H1 (cell line): ENCODE results near the gene PURB. TPM values are rescaled to one million over a fixed set of nuclear protein-coding genes. Genes with fewer than 3 reads are reported as not detected.

ENCODE experiments used
- CTCF ChIA-PET: fragments of 300-600 bp; sonication (Branson Sonifier 250); formaldehyde crosslinking; loops from one replicate; lab custom pipeline; 2021; ENCODE audit not compliant: partially characterized antibody; lab: Charles Lee
- POLR2A ChIA-PET: fragments of 300-600 bp; sonication (Branson Sonifier 250); formaldehyde crosslinking; loops from one replicate; lab custom pipeline; 2021; ENCODE audit warnings: inconsistent platforms; ENCODE audit not compliant: partially characterized antibody; lab: Charles Lee
- DNase-seq, 2 experiments: peaks; one replicate each; pipeline versions ENCODE4 v3.0.0 to v3.0.0-alpha.2; 2010 to 2022; ENCODE audit warnings: low spot score in 2 of 2, low read depth in 1 of 2, mixed read lengths in 1 of 2
- FAIRE-seq: peaks from 2 replicates; lab custom pipeline; 2011; peaks lifted over from hg19 to GRCh38; lab: Jason Lieb, UNC
- H2AFZ ChIP-seq: 2 replicates; pipeline ENCODE4 v1.8.1; 2012; ENCODE audit warnings: low read length, inconsistent platforms
- H2AK5ac ChIP-seq: 2 replicates; pipeline ENCODE4 v1.6.1; 2013; ENCODE audit warnings: low read depth, low read length
- H2BK120ac ChIP-seq: replicated peaks from 2 replicates; pipeline ENCODE3; 2013; ENCODE audit warnings: low read depth, low read length, inconsistent platforms
- H2BK12ac ChIP-seq: 2 replicates; pipeline ENCODE4 v1.6.1; 2013; ENCODE audit warnings: low read depth, low read length
- H2BK15ac ChIP-seq: 2 replicates; pipeline ENCODE4 v1.6.1; 2013; ENCODE audit warnings: low read length
- H2BK20ac ChIP-seq: 2 replicates; pipeline ENCODE4 v1.6.1; 2013; ENCODE audit warnings: low read length
- H2BK5ac ChIP-seq: 2 replicates; pipeline ENCODE4 v1.6.1; 2013; ENCODE audit warnings: low read depth, low read length
- H3K14ac ChIP-seq: 2 replicates; pipeline ENCODE4 v1.6.1; 2013; ENCODE audit warnings: inconsistent platforms; ENCODE audit not compliant: insufficient read length
- H3K18ac ChIP-seq: 2 replicates; pipeline ENCODE4 v1.6.1; 2013; ENCODE audit warnings: low read length; ENCODE audit errors: extremely low read depth
- H3K23ac ChIP-seq: 2 replicates; pipeline ENCODE4 v1.6.1; 2013; ENCODE audit warnings: inconsistent platforms; ENCODE audit not compliant: insufficient read length
- H3K23me2 ChIP-seq: 2 replicates; pipeline ENCODE4 v1.6.1; 2013; ENCODE audit warnings: low read depth, low read length
- H3K27ac ChIP-seq: 2 replicates; pipeline ENCODE4 v1.6.1; 2011; ENCODE audit warnings: low read depth, low read length, inconsistent platforms
- H3K27me3 ChIP-seq, 4 experiments: replicated peaks in 1 of 4; 1 replicate in 1 of 4; 2 replicates in 3 of 4; pipeline versions ENCODE4 v1.6.1 to v1.8.1; 2011 to 2013; ENCODE audit warnings: low read length in 3 of 4, mild to moderate bottlenecking in 3 of 4, inconsistent platforms in 2 of 4, mixed read lengths in 2 of 4, moderate library complexity in 1 of 4; ENCODE audit not compliant: control insufficient read depth in 3 of 4, insufficient read depth in 3 of 4; ENCODE audit errors: extremely low read depth in 1 of 4
- H3K36me3 ChIP-seq, 4 experiments: 2 replicates each; pipeline versions ENCODE4 v1.6.1 to v1.8.1; 2011 to 2013; ENCODE audit warnings: mild to moderate bottlenecking in 4 of 4, low read length in 3 of 4, moderate library complexity in 2 of 4, control low read depth in 1 of 4, inconsistent platforms in 1 of 4; ENCODE audit not compliant: insufficient read depth in 4 of 4, control insufficient read depth in 2 of 4
- H3K4ac ChIP-seq: replicated peaks from 2 replicates; pipeline ENCODE3; 2013; ENCODE audit warnings: low read length, low read depth, mixed read lengths, inconsistent platforms; ENCODE audit not compliant: insufficient read length
- H3K4me1 ChIP-seq, 4 experiments: replicated peaks in 1 of 4; 1 replicate in 1 of 4; 2 replicates in 3 of 4; pipeline versions ENCODE4 v1.6.1 to v1.8.1; 2011 to 2013; ENCODE audit warnings: low read length in 3 of 4, inconsistent platforms in 2 of 4, mixed read lengths in 1 of 4; ENCODE audit not compliant: insufficient read depth in 4 of 4, control insufficient read depth in 3 of 4
- H3K4me2 ChIP-seq, 2 experiments: 2 replicates each; pipeline versions ENCODE4 v1.6.1 to v1.8.1; 2011 to 2013; ENCODE audit warnings: low read depth in 2 of 2, low read length in 2 of 2, control low read depth in 1 of 2, inconsistent platforms in 1 of 2, mild to moderate bottlenecking in 1 of 2; ENCODE audit not compliant: insufficient read depth in 1 of 2
- H3K4me3 ChIP-seq, 4 experiments: fragments of 200-600, 300-600 bp in 1 of 4; sonication (generic), shearing (Covaris generic), sonication (Bioruptor Twin) in 1 of 4; 2 replicates each; pipeline versions ENCODE4 v1.5.1 to v1.8.1; 2011 to 2016; ENCODE audit warnings: low read length in 4 of 4, low read depth in 3 of 4, control low read depth in 2 of 4, inconsistent platforms in 2 of 4, mild to moderate bottlenecking in 2 of 4, mixed read lengths in 1 of 4, moderate library complexity in 1 of 4; ENCODE audit not compliant: insufficient read depth in 2 of 4; ENCODE audit errors: extremely low read depth in 1 of 4
- H3K56ac ChIP-seq: replicated peaks from 2 replicates; pipeline ENCODE3; 2013; ENCODE audit warnings: low read depth, mild to moderate bottlenecking, mixed read lengths, low read length, inconsistent platforms; ENCODE audit not compliant: insufficient read length
- H3K79me1 ChIP-seq: 2 replicates; pipeline ENCODE4 v1.6.1; 2013; ENCODE audit warnings: low read depth, low read length, control low read depth
- H3K79me2 ChIP-seq, 2 experiments: 2 replicates each; pipeline versions ENCODE4 v1.6.1 to v1.8.1; 2012 to 2013; ENCODE audit warnings: low read length in 2 of 2, mild to moderate bottlenecking in 2 of 2, inconsistent platforms in 1 of 2; ENCODE audit not compliant: insufficient read depth in 2 of 2, control insufficient read depth in 1 of 2
- H3K9ac ChIP-seq, 4 experiments: replicated peaks in 1 of 4; 1 replicate in 1 of 4; 2 replicates in 3 of 4; pipeline versions ENCODE4 v1.6.1 to v1.8.1; 2011 to 2013; ENCODE audit warnings: low read depth in 3 of 4, low read length in 3 of 4, control low read depth in 2 of 4, mild to moderate bottlenecking in 2 of 4, moderate library complexity in 2 of 4, inconsistent platforms in 1 of 4; ENCODE audit errors: extremely low read depth in 1 of 4
- H3K9me3 ChIP-seq, 2 experiments: 2 replicates each; pipeline versions ENCODE4 v1.6.1 to v1.8.1; 2012 to 2013; ENCODE audit warnings: mild to moderate bottlenecking in 2 of 2, moderate library complexity in 2 of 2, control low read depth in 1 of 2, inconsistent platforms in 1 of 2, low read depth in 1 of 2, low read length in 1 of 2, mixed read lengths in 1 of 2; ENCODE audit not compliant: insufficient read depth in 2 of 2
- H4K20me1 ChIP-seq, 2 experiments: replicated peaks in 1 of 2; 2 replicates each; pipeline versions ENCODE3 to v1.8.1; 2011 to 2013; ENCODE audit warnings: inconsistent platforms in 2 of 2, low read length in 2 of 2, mild to moderate bottlenecking in 1 of 2; ENCODE audit not compliant: insufficient read depth in 2 of 2, control insufficient read depth in 1 of 2
- H4K5ac ChIP-seq: 2 replicates; pipeline ENCODE4 v1.6.1; 2013; ENCODE audit warnings: low read length, low read depth, mixed read lengths, inconsistent platforms; ENCODE audit not compliant: insufficient read length
- H4K8ac ChIP-seq: 2 replicates; pipeline ENCODE4 v1.8.0; 2013; ENCODE audit warnings: mild to moderate bottlenecking, moderate library complexity, low read length, inconsistent platforms; ENCODE audit not compliant: insufficient read depth; ENCODE audit errors: extremely low read depth
- H4K91ac ChIP-seq: replicated peaks from 2 replicates; pipeline ENCODE3; 2013; ENCODE audit warnings: low read length, mixed read lengths, inconsistent platforms; ENCODE audit not compliant: insufficient read length
- CEBPB ChIP-seq: IDR thresholded peaks from 2 replicates; pipeline ENCODE4 v1.6.1; 2012; ENCODE audit warnings: low read depth, low read length
- EZH2 ChIP-seq: fragments of 200-600 bp; sonication (generic); IDR thresholded peaks from 2 replicates; pipeline ENCODE4 v1.7.1; 2012; ENCODE audit warnings: low read depth, mild to moderate bottlenecking, moderate library complexity, low read length, inconsistent platforms; ENCODE audit not compliant: severe bottlenecking
- SIN3A ChIP-seq, 2 experiments: IDR thresholded peaks in 1 of 2; conservative IDR thresholded peaks in 1 of 2; 2 replicates each; pipeline ENCODE4 v1.6.1; 2011 to 2012; ENCODE audit warnings: low read length in 2 of 2, improper control_type of control experiment in 1 of 2, low read depth in 1 of 2, mild to moderate bottlenecking in 1 of 2
- SP2 ChIP-seq: IDR thresholded peaks from 2 replicates; pipeline ENCODE4 v1.6.1; 2012; ENCODE audit warnings: mild to moderate bottlenecking, low read length, inconsistent platforms
- TAF1 ChIP-seq: IDR thresholded peaks from 2 replicates; pipeline ENCODE4 v1.6.1; 2011; ENCODE audit warnings: mild to moderate bottlenecking, low read depth, low read length
- TEAD4 ChIP-seq: IDR thresholded peaks from 2 replicates; pipeline ENCODE4 v1.6.1; 2012; ENCODE audit warnings: low read depth, low read length, inconsistent platforms, mixed read lengths
- WGBS, 2 experiments: shearing (Covaris generic) in 1 of 2; methylation state at CpG; one replicate each; pipeline versions ENCODE4 v1.1.6 to v1.1.7; 2013 to 2015; ENCODE audit warnings: low lambda C conversion rate in 2 of 2, mixed read lengths in 2 of 2, inconsistent platforms in 1 of 2, low coverage in 1 of 2, missing lambda C conversion rate in 1 of 2; ENCODE audit not compliant: insufficient replicate concordance in 2 of 2, insufficient coverage in 1 of 2, insufficient read length in 1 of 2; ENCODE audit errors: extremely low coverage in 1 of 2, missing lambda C conversion rate in 1 of 2; 5-methylcytosine and 5-hydroxymethylcytosine counted together
- polyA plus RNA-seq, 7 experiments: library from polyadenylated mRNA; depleted of rRNA in 3 of 7; stranded (reverse) in 5 of 7; unstranded in 2 of 7; fragments of >200 nt in 5 of 7; fragments of 200-250 nt in 2 of 7; gene quantifications; 1 replicate in 5 of 7; 2 replicates in 1 of 7; 4 replicates in 1 of 7; pipeline versions ENCODE4 v1.2.1 to v1.2.3, GENCODE V29; 2011 to 2013; ENCODE audit warnings: missing spikeins in 2 of 7, mixed read lengths in 2 of 7
- total RNA-seq: library from RNA; stranded (reverse); fragmentation: NEBNext Ultra II Directional; extraction: Animal tissue kit (Norgen Biotek cat#: 25700); gene quantifications from 2 replicates; pipeline ENCODE4 v1.2.1, GENCODE V29; 2021
- TF ChIP-seq, protein P1 (sequence below): IDR thresholded peaks from 2 replicates; pipeline ENCODE4 v1.6.1; 2012; ENCODE audit warnings: low read length, inconsistent platforms

PURB gene
- total and polyA plus RNA-seq, 2 of the 8 experiments (the other 6 are each of a cell fraction or from before 2014, with no cell fraction given): 3.3 to 22.7 TPM

DNA sequence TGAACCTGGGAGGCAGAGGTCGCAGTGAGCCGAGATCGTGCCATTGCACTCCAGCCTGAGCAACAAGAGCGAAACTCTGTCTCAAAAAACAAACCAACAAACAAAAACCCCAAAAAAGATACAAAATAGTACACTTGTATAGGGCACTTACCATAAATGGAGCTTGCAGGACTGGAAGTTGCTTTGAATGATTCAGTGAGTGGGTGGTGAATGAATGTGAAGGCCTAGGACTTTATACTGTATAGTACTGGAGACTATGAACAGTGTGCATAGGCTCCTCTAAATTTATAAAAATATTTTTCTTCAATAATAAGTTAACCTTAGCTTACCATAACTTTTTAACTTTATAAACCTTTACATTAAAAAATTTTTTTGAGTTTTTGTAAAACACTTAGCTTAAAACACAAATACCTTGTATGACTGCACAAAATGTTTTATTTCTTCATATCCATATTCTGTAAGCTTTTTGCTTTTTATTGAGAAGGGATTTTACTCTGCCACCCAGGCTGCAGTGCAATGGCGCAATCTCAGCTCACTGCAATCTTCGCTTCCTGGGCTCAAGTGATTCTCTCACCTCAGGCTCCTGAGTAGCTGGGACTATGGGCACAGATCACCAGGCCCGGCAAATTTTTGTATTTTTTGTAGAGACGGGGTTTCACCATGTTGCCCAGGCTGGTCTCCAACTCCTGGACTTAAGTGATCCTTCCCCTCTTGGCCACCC is 30.5 kb downstream of the PURB start:
- WGBS, 2 experiments: 88% methylated on average over 8 of the region's 8 CpGs; no CpG with 5 or more reads in 1 of the 2 experiments
- POLR2A ChIA-PET: interaction anchor here (0.6 to 1.9 kb wide), 6 partner anchors 11 to 259 kb away, joined by 3 to 7 read pairs (median 3); partner anchors contain the start of gene PURB
- H2BK12ac ChIP-seq: no peak overlapping the region

More for the DNA sequence above, 30.5 kb downstream of the PURB start:
- no peak overlapping the region for H2BK120ac ChIP-seq
- H3K4ac ChIP-seq: no peak overlapping the region
- no peak for DNase-seq
- no peak overlapping the region for H3K4me3 ChIP-seq
- no peak overlapping the region for H2AFZ ChIP-seq
- no peak overlapping the region for H2BK15ac ChIP-seq
- no peaks in the 10 kb centered on the region for H3K9me3 ChIP-seq
- no peak overlapping the region for H3K18ac ChIP-seq
- H4K20me1 ChIP-seq: no peaks in the 10 kb centered on the region
- H3K79me1 ChIP-seq: no peaks in the 10 kb centered on the region
- FAIRE-seq: no peak
- no peak overlapping the region for H4K91ac ChIP-seq
- no peak overlapping the region for H3K14ac ChIP-seq
- H3K36me3 ChIP-seq: no peaks in the 10 kb centered on the region
- peak; percentile 68 for TF ChIP-seq CEBPB
- TF ChIP-seq SP2: no peak
- no peak for TF ChIP-seq SIN3A (conservative IDR thresholded peaks at IDR 0.05 in 1 of 2, IDR thresholded peaks at IDR 0.05 in 1 of 2; ENCODE audit: low read depth in 1 of 2, low read length in 2 of 2)
- TF ChIP-seq TAF1: no peak
- TF ChIP-seq, protein P1, sequence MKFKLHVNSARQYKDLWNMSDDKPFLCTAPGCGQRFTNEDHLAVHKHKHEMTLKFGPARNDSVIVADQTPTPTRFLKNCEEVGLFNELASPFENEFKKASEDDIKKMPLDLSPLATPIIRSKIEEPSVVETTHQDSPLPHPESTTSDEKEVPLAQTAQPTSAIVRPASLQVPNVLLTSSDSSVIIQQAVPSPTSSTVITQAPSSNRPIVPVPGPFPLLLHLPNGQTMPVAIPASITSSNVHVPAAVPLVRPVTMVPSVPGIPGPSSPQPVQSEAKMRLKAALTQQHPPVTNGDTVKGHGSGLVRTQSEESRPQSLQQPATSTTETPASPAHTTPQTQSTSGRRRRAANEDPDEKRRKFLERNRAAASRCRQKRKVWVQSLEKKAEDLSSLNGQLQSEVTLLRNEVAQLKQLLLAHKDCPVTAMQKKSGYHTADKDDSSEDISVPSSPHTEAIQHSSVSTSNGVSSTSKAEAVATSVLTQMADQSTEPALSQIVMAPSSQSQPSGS: no peak
- no peak for TF ChIP-seq EZH2
- no peak for TF ChIP-seq TEAD4
- H3K27me3 ChIP-seq: no peaks in the 10 kb centered on the region
- H3K23ac ChIP-seq: no peak overlapping the region
- no peaks in the 10 kb centered on the region for H3K23me2 ChIP-seq
- H3K79me2 ChIP-seq: no peaks in the 10 kb centered on the region
- H2AK5ac ChIP-seq: no peak overlapping the region
- no peak overlapping the region for H2BK5ac ChIP-seq
- H3K9ac ChIP-seq: no peak overlapping the region
- no peaks in the 10 kb centered on the region for H3K4me1 ChIP-seq
- H3K56ac ChIP-seq: no peak overlapping the region
- H4K8ac ChIP-seq: no peak overlapping the region
- H4K5ac ChIP-seq: no peak overlapping the region
- CTCF ChIA-PET: interaction anchor here (0.8 to 1.7 kb wide), 10 partner anchors 9 to 320 kb away, joined by 3 to 10 read pairs (median 4); partner anchors contain the start of gene PURB
- H3K27ac ChIP-seq: no peak overlapping the region
- no peak overlapping the region for H2BK20ac ChIP-seq
- no peak overlapping the region for H3K4me2 ChIP-seq
